ENCODE results near the gene NUMB.

DNA sequence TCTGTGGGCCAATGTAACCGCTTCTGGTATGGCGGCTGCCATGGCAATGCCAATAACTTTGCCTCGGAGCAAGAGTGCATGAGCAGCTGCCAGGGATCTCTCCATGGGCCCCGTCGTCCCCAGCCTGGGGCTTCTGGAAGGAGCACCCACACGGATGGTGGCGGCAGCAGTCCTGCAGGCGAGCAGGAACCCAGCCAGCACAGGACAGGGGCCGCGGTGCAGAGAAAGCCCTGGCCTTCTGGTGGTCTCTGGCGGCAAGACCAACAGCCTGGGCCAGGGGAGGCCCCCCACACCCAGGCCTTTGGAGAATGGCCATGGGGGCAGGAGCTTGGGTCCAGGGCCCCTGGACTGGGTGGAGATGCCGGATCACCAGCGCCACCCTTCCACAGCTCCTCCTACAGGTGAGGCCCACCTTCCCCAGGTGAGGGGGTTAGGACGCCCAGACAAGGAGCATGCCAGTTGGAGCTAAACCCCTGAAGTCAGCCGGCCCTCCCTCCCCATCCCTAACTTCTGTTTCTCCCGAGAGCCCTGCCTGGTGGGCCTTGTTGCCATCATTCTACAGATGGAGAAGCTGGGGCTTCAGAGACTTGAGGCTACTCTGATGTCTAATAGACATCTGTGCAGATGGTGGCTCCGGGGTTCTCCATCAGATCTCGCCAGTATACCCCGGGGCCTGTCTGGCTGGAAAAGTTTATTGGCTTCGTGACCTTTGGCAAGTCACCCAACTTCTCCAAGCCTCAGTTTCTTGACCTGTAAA lies 195.7 kb downstream of the NUMB start:
- no peak for TF ChIP-seq BHLHE40 (IDR thresholded peaks at IDR 0.05; ENCODE audit: low read depth, low read length)
- TF ChIP-seq CTCF (conservative IDR thresholded peaks at IDR 0.05; ENCODE audit: low read depth, low read length): no peak
- TF ChIP-seq CEBPB (IDR thresholded peaks at IDR 0.05; ENCODE audit: low read depth, low read length): no peak
- TF ChIP-seq, protein P1, sequence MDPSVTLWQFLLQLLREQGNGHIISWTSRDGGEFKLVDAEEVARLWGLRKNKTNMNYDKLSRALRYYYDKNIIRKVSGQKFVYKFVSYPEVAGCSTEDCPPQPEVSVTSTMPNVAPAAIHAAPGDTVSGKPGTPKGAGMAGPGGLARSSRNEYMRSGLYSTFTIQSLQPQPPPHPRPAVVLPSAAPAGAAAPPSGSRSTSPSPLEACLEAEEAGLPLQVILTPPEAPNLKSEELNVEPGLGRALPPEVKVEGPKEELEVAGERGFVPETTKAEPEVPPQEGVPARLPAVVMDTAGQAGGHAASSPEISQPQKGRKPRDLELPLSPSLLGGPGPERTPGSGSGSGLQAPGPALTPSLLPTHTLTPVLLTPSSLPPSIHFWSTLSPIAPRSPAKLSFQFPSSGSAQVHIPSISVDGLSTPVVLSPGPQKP (IDR thresholded peaks at IDR 0.05; ENCODE audit: borderline replicate concordance, low read depth, low read length): no peak
- no peak for TF ChIP-seq NFE2L2 (IDR thresholded peaks at IDR 0.05; ENCODE audit: low read depth, low read length)

All from IMR-90 (cell line).